Measurements from ENCODE around the gene ZRANB3. TPM values are rescaled to one million over a fixed set of nuclear protein-coding genes. Genes with fewer than 3 reads are reported as not detected.

Gene ZRANB3
- total and polyA plus RNA-seq, 2 experiments from 2014 or later, result 10.5 to 16.8 TPM

DNA sequence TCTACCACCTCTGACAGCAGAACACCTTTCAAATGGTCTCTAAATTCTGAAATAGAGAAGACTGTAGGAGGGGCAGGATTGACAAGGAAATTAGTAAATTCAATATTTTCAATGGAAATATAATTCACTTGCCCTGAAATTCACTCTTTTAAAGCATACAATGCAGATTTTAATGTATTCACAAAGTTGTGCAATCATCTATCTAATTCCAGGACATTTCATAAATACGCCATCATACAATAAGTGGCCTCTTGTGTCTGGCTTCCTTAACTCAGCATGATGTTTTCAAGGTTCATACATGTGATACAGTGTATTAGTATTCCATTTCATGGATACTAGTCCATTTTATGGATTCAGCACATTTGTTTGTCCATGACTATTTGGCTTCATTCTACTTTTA is 74.2 kb downstream of the ZRANB3 start (continued):
- TF ChIP-seq, protein P1, sequence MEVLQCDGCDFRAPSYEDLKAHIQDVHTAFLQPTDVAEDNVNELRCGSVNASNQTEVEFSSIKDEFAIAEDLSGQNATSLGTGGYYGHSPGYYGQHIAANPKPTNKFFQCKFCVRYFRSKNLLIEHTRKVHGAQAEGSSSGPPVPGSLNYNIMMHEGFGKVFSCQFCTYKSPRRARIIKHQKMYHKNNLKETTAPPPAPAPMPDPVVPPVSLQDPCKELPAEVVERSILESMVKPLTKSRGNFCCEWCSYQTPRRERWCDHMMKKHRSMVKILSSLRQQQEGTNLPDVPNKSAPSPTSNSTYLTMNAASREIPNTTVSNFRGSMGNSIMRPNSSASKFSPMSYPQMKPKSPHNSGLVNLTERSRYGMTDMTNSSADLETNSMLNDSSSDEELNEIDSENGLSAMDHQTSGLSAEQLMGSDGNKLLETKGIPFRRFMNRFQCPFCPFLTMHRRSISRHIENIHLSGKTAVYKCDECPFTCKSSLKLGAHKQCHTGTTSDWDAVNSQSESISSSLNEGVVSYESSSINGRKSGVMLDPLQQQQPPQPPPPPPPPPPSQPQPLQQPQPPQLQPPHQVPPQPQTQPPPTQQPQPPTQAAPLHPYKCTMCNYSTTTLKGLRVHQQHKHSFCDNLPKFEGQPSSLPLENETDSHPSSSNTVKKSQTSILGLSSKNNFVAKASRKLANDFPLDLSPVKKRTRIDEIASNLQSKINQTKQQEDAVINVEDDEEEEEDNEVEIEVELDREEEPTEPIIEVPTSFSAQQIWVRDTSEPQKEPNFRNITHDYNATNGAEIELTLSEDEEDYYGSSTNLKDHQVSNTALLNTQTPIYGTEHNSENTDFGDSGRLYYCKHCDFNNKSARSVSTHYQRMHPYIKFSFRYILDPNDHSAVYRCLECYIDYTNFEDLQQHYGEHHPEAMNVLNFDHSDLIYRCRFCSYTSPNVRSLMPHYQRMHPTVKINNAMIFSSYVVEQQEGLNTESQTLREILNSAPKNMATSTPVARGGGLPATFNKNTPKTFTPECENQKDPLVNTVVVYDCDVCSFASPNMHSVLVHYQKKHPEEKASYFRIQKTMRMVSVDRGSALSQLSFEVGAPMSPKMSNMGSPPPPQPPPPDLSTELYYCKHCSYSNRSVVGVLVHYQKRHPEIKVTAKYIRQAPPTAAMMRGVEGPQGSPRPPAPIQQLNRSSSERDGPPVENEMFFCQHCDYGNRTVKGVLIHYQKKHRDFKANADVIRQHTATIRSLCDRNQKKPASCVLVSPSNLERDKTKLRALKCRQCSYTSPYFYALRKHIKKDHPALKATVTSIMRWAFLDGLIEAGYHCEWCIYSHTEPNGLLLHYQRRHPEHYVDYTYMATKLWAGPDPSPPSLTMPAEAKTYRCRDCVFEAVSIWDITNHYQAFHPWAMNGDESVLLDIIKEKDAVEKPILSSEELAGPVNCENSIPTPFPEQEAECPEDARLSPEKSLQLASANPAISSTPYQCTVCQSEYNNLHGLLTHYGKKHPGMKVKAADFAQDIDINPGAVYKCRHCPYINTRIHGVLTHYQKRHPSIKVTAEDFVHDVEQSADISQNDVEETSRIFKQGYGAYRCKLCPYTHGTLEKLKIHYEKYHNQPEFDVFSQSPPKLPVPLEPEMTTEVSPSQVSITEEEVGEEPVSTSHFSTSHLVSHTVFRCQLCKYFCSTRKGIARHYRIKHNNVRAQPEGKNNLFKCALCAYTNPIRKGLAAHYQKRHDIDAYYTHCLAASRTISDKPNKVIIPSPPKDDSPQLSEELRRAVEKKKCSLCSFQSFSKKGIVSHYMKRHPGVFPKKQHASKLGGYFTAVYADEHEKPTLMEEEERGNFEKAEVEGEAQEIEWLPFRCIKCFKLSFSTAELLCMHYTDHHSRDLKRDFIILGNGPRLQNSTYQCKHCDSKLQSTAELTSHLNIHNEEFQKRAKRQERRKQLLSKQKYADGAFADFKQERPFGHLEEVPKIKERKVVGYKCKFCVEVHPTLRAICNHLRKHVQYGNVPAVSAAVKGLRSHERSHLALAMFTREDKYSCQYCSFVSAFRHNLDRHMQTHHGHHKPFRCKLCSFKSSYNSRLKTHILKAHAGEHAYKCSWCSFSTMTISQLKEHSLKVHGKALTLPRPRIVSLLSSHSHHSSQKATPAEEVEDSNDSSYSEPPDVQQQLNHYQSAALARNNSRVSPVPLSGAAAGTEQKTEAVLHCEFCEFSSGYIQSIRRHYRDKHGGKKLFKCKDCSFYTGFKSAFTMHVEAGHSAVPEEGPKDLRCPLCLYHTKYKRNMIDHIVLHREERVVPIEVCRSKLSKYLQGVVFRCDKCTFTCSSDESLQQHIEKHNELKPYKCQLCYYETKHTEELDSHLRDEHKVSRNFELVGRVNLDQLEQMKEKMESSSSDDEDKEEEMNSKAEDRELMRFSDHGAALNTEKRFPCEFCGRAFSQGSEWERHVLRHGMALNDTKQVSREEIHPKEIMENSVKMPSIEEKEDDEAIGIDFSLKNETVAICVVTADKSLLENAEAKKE (CRISPR knock-in tag; IDR thresholded peaks at IDR 0.05), result no peak
- TF ChIP-seq STAT1 (IDR thresholded peaks at IDR 0.05; ENCODE audit: unreplicated experiment), result no peak
- no peak for TF ChIP-seq EZH2phosphoT487 (IDR thresholded peaks at IDR 0.05; ENCODE audit: unreplicated experiment)
- TF ChIP-seq JUNB (IDR thresholded peaks at IDR 0.05; ENCODE audit: unreplicated experiment), result no peak
- TF ChIP-seq ZNF114 (CRISPR knock-in tag; IDR thresholded peaks at IDR 0.05), result no peak
- TF ChIP-seq, protein P2, sequence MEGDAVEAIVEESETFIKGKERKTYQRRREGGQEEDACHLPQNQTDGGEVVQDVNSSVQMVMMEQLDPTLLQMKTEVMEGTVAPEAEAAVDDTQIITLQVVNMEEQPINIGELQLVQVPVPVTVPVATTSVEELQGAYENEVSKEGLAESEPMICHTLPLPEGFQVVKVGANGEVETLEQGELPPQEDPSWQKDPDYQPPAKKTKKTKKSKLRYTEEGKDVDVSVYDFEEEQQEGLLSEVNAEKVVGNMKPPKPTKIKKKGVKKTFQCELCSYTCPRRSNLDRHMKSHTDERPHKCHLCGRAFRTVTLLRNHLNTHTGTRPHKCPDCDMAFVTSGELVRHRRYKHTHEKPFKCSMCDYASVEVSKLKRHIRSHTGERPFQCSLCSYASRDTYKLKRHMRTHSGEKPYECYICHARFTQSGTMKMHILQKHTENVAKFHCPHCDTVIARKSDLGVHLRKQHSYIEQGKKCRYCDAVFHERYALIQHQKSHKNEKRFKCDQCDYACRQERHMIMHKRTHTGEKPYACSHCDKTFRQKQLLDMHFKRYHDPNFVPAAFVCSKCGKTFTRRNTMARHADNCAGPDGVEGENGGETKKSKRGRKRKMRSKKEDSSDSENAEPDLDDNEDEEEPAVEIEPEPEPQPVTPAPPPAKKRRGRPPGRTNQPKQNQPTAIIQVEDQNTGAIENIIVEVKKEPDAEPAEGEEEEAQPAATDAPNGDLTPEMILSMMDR (conservative IDR thresholded peaks at IDR 0.05; ENCODE audit: low read depth in 2 of 2), result no peak
- no peak for TF ChIP-seq CREB1 (CRISPR knock-in tag; IDR thresholded peaks at IDR 0.05; ENCODE audit: low read depth)

DNA sequence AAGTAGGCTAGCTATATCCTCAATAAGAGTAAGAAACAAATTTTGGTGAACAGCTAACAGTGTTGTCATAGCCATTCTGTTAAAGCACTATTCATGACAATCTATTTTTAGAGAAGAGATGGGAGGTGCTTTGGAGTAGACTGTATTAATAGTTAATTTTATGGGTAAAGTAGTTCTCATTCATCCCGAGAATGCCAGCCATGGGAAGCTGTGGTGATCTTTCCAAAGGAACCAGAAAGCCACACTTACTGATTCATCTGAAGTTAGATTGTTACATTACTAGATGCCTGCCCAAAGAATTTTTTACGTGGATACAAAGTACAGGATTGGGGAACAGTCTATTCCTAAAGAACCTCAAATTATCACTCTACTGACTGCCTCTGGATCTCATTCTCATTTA is 74.6 kb downstream of the ZRANB3 start:
- no peak for ATAC-seq
- Histone ChIP-seq H3F3A (replicated peaks; ENCODE audit: low read depth) (no peaks in the 10 kb centered on the region), H3K27me3 (ENCODE audit: insufficient read depth) (no peaks in the 10 kb centered on the region), H2AFZ (no peak overlapping the region), H3K4me2 (no peak overlapping the region), H3K27ac (ENCODE audit: low read depth) (no peak overlapping the region), H3K4me1 (ENCODE audit: insufficient read depth) (peaks cover 14% of the 10 kb centered on the region), H3K9me2 (ENCODE audit: insufficient read depth) (peaks cover 3% of the 10 kb centered on the region; the same call in 1 of the 2 replicates), H3K79me2 (replicated peaks; ENCODE audit: insufficient read depth) (no peaks in the 10 kb centered on the region), H3K36me3 (ENCODE audit: insufficient read depth) (peaks cover 6% of the 10 kb centered on the region; the same call in 1 of the 2 replicates), H4K20me1 (replicated peaks; ENCODE audit: insufficient read depth) (no peaks in the 10 kb centered on the region), H3K4me3 (no peak overlapping the region)
- H3K4me1 Mint-ChIP-seq, result peaks cover 9% of the 10 kb centered on the region; the same call in 2 of the 3 replicates
- H3K27me3 Mint-ChIP-seq (ENCODE audit: insufficient read depth, low read depth, poor library complexity), result peaks cover 1% of the 10 kb centered on the region
- H3K9me3 Mint-ChIP-seq, result peaks cover 42% of the 10 kb centered on the region
- peaks cover 61% of the 10 kb centered on the region for H3K36me3 Mint-ChIP-seq (ENCODE audit: low read depth)
- no peak overlapping the region for H3K27ac Mint-ChIP-seq
- H3K4me3 Mint-ChIP-seq, result no peak overlapping the region
- no peak for DNase-seq (ENCODE audit: low spot score)
- TF ChIP-seq JUNB (IDR thresholded peaks at IDR 0.05; ENCODE audit: unreplicated experiment) (no peak), EZH2 (IDR thresholded peaks at IDR 0.05; ENCODE audit: low read depth, unreplicated experiment) (no peak), ZNF114 (CRISPR knock-in tag; IDR thresholded peaks at IDR 0.05) (no peak)
- TF ChIP-seq, protein P2 (conservative IDR thresholded peaks at IDR 0.05; ENCODE audit: low read depth in 2 of 2), result no peak
- TF ChIP-seq, protein P3, sequence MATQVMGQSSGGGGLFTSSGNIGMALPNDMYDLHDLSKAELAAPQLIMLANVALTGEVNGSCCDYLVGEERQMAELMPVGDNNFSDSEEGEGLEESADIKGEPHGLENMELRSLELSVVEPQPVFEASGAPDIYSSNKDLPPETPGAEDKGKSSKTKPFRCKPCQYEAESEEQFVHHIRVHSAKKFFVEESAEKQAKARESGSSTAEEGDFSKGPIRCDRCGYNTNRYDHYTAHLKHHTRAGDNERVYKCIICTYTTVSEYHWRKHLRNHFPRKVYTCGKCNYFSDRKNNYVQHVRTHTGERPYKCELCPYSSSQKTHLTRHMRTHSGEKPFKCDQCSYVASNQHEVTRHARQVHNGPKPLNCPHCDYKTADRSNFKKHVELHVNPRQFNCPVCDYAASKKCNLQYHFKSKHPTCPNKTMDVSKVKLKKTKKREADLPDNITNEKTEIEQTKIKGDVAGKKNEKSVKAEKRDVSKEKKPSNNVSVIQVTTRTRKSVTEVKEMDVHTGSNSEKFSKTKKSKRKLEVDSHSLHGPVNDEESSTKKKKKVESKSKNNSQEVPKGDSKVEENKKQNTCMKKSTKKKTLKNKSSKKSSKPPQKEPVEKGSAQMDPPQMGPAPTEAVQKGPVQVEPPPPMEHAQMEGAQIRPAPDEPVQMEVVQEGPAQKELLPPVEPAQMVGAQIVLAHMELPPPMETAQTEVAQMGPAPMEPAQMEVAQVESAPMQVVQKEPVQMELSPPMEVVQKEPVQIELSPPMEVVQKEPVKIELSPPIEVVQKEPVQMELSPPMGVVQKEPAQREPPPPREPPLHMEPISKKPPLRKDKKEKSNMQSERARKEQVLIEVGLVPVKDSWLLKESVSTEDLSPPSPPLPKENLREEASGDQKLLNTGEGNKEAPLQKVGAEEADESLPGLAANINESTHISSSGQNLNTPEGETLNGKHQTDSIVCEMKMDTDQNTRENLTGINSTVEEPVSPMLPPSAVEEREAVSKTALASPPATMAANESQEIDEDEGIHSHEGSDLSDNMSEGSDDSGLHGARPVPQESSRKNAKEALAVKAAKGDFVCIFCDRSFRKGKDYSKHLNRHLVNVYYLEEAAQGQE (IDR thresholded peaks at IDR 0.05; ENCODE audit: unreplicated experiment), result no peak

Measured in GM23338 (cell line).